BJ (cell line): ENCODE data around the gene TJP3. TPM values are rescaled to one million over a fixed set of nuclear protein-coding genes. Genes with fewer than 3 reads are reported as not detected.

Experiments
- CTCF ChIA-PET: fragments of 350-600 bp; formaldehyde crosslinking; extraction: SDS; loops from one replicate; lab custom pipeline; 2021; ENCODE audit warnings: antibody characterized with exemption, inconsistent platforms; lab: Yijun Ruan, JAX
- POLR2A ChIA-PET: fragments of 300-600 bp; sonication (Branson Sonifier 250); formaldehyde crosslinking; extraction: SDS; loops from one replicate; lab custom pipeline; 2021; ENCODE audit warnings: antibody characterized with exemption; lab: Charles Lee
- DNase-seq: peaks from one replicate; pipeline ENCODE4 v3.0.0-alpha.2; 2011; ENCODE audit warnings: low read depth
- H3K27me3 ChIP-seq: 2 replicates; pipeline ENCODE4 v1.6.0; 2011; ENCODE audit warnings: low read length; ENCODE audit not compliant: control insufficient read depth, insufficient read depth
- H3K36me3 ChIP-seq: 2 replicates; pipeline ENCODE4 v1.5.1; 2011; ENCODE audit warnings: low read length; ENCODE audit not compliant: control insufficient read depth, insufficient read depth
- H3K4me3 ChIP-seq: 2 replicates; pipeline ENCODE4 v1.5.1; 2011; ENCODE audit warnings: low read depth, mild to moderate bottlenecking, control low read depth, low read length
- polyA plus RNA-seq: library from polyadenylated mRNA; depleted of rRNA; stranded (reverse); fragments of >200 nt; gene quantifications from 2 replicates; pipeline ENCODE4 v1.2.3, GENCODE V29; 2011
- TF ChIP-seq, protein P1 (sequence below): IDR thresholded peaks from 2 replicates; pipeline ENCODE4 v1.5.1; 2011; ENCODE audit warnings: low read depth, mild to moderate bottlenecking, control low read depth, inconsistent platforms, low read length, moderate library complexity; ENCODE audit not compliant: insufficient read depth

The TJP3 gene
- polyA plus RNA-seq, 1 experiment = not detected

DNA sequence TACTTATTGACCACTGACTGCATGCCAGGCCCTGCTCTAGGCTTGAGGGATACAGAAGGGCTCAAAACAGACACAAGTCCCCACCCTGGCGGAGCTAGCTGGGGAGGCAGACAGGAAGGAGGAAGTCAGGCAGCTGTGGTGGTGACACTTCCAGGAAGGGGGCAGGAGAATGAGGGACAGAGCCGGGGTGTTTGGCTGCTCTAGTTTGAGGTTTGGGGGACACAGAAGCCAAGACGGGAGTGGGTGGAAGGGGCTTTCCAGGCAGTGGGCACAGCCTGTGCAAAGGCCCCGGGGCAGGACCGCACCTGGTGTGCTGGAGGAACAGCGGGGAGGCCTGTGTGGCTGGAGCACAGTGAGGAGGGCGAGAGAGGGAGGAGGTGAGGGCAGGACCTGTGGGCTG, 58.3 kb downstream of the TJP3 start:
- H3K27me3 ChIP-seq = no peaks in the 10 kb centered on the region
- peaks cover 7% of the 10 kb centered on the region for H3K36me3 ChIP-seq
- DNase-seq = no peak
- ChIA-PET POLR2A (no interaction called here), CTCF (no interaction called here)
- TF ChIP-seq, protein P1, sequence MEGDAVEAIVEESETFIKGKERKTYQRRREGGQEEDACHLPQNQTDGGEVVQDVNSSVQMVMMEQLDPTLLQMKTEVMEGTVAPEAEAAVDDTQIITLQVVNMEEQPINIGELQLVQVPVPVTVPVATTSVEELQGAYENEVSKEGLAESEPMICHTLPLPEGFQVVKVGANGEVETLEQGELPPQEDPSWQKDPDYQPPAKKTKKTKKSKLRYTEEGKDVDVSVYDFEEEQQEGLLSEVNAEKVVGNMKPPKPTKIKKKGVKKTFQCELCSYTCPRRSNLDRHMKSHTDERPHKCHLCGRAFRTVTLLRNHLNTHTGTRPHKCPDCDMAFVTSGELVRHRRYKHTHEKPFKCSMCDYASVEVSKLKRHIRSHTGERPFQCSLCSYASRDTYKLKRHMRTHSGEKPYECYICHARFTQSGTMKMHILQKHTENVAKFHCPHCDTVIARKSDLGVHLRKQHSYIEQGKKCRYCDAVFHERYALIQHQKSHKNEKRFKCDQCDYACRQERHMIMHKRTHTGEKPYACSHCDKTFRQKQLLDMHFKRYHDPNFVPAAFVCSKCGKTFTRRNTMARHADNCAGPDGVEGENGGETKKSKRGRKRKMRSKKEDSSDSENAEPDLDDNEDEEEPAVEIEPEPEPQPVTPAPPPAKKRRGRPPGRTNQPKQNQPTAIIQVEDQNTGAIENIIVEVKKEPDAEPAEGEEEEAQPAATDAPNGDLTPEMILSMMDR = no peak
- H3K4me3 ChIP-seq = no peak overlapping the region

DNA sequence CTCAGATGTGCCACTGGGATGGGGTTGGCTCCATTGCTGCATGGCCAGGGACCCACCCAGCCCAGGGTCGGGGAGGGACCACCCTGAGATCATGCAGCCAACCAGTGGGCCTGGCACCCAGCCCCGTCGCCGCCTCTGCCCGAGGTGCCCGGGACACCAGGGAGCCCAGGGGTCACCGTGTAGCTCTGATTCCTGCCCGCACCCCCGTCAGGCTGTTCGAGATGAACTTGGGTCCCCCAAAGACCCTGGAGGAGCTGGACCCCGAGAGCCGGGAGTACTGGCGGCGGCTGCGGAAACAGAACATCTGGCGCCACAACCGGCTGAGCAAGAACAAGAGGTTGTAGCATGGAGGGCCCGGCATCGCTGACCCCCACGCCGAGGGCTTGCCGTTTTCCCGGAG, 58.9 kb downstream of the TJP3 start:
- no peak overlapping the region for H3K4me3 ChIP-seq
- no peak for DNase-seq
- POLR2A ChIA-PET = no interaction called here
- CTCF ChIA-PET = no interaction called here
- peaks cover 7% of the 10 kb centered on the region for H3K36me3 ChIP-seq
- TF ChIP-seq, protein P1 = no peak
- no peaks in the 10 kb centered on the region for H3K27me3 ChIP-seq

DNA sequence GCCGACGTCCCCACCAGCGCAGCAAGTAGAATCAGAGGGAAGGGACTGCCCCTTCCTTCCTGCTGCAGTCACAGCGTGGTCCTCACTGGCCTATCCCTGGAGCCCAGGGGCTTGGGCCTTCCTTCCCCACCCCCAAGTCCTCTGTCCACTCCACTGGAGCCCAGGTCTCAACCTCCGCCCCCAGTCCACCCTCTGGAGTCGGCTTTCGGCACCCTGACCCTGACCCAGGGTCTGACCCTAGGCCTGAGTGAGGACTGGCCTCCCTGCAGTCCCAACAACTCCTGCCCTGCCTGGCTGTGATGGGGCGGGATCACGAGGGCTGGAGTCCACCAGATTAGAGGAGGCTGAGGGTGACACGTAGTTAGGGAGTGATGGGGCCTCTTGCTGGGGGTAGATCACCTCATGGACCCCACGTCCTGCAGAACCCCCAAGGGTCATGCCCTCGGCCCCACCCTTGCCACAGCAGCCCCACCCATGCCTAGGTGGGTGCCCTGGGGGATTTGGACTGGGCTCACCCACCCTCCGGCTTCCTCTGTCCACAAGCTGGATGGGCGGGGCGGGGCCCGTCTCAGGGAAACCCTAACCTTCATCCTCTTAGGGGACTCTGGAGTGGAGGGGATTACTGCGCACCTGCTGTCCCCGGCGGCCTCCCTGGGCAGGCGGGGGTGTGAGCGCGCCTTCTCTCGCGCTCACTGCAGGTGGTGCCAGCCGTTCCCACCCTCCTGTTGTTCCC, 60.0 kb downstream of the TJP3 start:
- H3K4me3 ChIP-seq = no peak overlapping the region
- TF ChIP-seq, protein P1 = no peak
- peaks cover 7% of the 10 kb centered on the region for H3K36me3 ChIP-seq
- CTCF ChIA-PET = no interaction called here
- POLR2A ChIA-PET = no interaction called here
- no peak for DNase-seq
- no peaks in the 10 kb centered on the region for H3K27me3 ChIP-seq

DNA sequence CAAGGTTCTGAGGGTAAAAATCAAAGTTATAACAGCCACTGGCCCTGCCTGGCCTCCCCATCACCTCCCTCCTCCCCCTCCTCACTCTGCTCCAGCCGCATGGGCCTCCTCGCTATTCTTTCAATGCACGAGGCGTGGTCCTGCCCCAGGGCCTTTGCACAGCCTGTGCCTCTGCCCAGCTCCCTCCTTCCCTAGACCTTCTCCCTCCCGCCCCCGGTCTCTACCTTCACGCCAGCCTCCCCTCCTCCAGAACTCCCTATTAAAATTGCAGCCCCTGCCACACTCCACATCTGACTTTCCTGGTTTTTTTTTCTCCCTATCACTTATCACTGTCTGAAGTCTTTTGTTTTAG, 60.5 kb downstream of the TJP3 start:
- Histone ChIP-seq H3K4me3 (no peak overlapping the region), H3K27me3 (no peaks in the 10 kb centered on the region), H3K36me3 (peaks cover 7% of the 10 kb centered on the region)
- no peak for DNase-seq
- CTCF ChIA-PET = no interaction called here
- POLR2A ChIA-PET = no interaction called here
- TF ChIP-seq, protein P1 = no peak

DNA sequence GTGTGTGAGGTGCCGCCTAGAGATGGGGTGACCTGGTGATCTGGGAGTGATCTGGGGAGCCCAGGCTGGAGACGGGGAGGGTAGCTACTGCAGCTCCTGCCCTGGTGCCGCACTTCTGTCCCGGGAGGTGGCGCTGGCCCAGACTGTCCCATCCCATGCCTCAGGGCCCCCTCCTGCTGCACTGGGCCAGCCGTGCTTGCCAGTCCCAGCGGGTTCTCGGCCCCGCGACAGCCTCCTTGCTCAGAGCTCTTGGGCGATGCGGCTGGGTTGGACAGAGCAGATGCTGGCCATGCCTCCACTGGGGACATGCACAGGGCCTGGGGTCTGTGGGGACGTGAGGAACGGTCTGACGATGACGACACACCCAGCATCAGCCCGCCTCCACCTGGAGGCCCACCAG, 61.3 kb downstream of the TJP3 start:
- POLR2A ChIA-PET = no interaction called here

More for the DNA sequence above, 61.3 kb downstream of the TJP3 start:
- CTCF ChIA-PET = interaction anchor here (0.6 kb wide), 1 partner anchor 423 kb away, joined by 3 read pairs; no protein-coding TSS in a partner anchor
- no peak for DNase-seq
- Histone ChIP-seq H3K36me3 (peaks cover 7% of the 10 kb centered on the region), H3K4me3 (no peak overlapping the region), H3K27me3 (no peaks in the 10 kb centered on the region)
- TF ChIP-seq, protein P1 = no peak
